HG03439 (cell line): ENCODE results near the gene BMP8A.

Source experiments
- ATAC-seq: cut with Tn5 transposase; IDR thresholded peaks from one replicate; pipeline ENCODE4 v1.9.1; 2021; ENCODE audit warnings: mild to moderate bottlenecking, moderate library complexity; ENCODE audit not compliant: unreplicated experiment

Gene BMP8A

DNA sequence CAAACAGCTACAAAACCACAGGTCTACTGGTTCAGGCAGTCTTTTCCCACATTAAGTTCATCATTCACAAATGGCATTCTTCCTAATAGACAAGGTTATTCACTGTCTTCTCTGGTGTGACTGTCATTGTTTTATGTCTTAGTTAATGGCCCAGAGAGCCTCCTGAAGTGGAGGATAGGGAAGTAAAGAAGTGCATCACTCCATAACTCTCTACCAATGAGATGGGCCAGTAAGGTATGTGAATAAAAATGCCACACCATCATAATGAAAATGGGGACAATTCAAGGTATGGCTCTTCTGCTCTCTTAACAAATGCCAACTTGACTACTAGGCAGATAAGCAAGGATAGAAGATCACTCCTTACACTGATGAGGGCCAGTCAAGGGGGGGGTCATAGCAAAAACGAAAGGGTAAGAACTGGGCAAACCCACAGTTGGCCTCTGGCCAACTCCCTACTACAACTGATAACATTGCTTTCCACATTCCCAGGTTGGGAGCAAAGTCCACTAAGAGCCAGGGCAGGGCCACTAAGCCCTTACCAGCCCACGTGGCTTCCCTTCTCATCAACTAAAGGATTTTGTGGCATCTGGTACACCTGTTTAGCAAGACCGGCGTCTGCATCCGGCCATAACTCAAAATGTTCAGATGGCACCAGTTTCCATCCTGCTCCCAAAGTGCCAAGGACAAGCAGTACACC, 75.2 kb downstream of the BMP8A start:
- ATAC-seq, result no peak

- no peak for ATAC-seq
Observed at GRCh38 chr1:39567302-39567701, 75.9 kb downstream of the BMP8A start.

DNA sequence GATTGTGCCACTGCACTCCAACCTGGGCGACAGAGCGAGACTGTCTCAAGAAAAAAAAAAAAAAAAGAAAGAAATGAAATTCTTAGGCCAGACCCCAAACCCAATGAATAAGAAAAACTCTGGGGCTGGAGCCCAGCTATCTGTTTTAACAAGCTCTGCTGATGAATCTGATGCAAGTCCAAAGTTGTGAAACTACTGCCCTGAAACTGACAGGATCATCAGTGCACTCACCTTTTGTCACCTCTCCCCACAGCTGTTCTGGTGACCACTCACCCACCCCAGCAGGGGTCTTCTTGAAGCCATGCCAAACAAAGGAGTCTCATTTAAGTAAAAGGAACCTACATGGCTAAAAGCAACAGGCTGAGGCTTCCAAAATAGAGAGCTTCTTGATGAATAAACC, 76.8 kb downstream of the BMP8A start:
- ATAC-seq, result no peak

- no peak for ATAC-seq
Observed at GRCh38 chr1:39569034-39569433, 77.6 kb downstream of the BMP8A start.

- ATAC-seq, result no peak
Observed at GRCh38 chr1:39570477-39571177, 79.2 kb downstream of the BMP8A start.

- ATAC-seq, result no peak
Observed at GRCh38 chr1:39571178-39571483, 79.7 kb downstream of the BMP8A start.

DNA sequence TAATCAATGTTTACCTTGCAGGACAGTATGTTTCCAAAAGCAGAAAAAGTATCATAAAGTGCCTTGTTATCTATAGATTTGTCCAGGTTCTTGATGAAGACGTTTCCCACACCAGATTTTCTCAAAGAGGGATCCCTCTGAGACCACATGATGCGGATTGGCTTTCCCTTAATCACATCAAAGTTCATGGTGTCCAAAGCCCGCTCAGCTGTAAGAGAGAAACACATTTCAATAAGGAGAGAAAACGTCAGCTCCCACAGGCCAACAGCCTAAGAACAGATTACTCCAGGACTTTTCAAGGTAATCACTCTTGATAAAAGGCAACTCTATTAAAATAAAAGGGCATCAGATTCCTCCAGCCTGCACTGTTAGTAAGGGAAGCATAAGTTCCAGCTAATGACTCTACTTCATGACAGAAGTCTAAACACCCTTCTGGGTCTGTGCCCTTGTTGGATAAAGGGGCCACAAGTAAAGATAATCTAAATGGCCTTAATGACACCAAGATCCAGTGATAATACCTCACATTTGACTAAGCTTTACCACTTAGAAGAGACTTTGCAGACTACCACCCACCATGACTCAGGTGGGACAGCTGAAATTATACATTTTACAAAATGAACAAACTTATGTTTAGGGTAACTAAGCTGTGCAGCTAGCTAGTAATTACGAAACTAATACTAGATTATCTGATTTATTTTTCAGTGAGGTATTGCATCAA, 81.1 kb downstream of the BMP8A start:
- ATAC-seq, result no peak

DNA sequence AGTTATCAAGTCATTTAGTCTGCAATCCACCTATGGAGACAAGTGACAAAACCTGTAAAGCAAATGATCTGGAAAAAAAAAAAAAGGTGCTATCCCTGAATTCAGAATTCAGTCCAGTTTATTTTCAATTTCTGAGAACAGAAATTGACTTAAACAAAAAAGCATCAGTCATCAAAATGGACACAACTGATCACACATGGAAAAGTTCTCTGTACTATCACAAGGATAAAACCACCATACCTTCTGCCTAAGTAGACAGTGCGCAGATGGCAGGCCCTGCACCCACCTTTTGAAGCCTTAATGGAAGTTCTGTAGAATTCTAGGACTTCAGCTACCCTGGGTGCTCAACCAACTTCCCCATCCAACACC, 81.6 kb downstream of the BMP8A start:
- ATAC-seq, result no peak

GRCh38 chr1:39573736-39574624, 82.5 kb downstream of the BMP8A start:
- ATAC-seq, result no peak

DNA sequence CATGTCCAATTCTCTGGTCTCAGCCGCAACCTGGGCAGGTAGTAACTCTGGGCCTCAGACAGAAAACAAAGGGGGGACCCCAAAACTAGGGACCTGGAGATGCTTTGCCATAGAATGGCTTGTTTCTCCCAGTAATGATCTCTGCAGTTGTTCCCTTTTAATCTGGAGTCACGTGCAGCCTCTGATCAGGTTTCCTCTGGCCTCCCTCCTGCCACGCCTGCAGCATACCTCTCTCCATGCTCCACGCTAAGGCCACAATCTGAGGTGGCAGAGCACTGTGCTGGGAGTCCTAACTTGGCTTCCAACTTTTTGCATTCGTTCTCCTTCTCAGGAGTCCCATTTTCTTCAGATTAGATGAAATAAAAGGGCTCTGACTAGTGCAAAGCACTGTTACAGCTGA, 83.2 kb downstream of the BMP8A start:
- ATAC-seq, result no peak
